Activated T-helper 1 cell treated with anti-CD3 and anti-CD28 coated beads, Interleukin-12 subunit alpha, Interleukin-12 subunit beta, Interleukin-2, Interleukin-4 antibody, amounts not matched to agents 30 ng/mL and 10 ng/mL and 1 ng/mL, durations not matched to agents 14 hours and 24 hours and 36 hours (primary cell): ENCODE results near the gene AHNAK2. TPM values are rescaled to one million over a fixed set of nuclear protein-coding genes. Genes with fewer than 3 reads are reported as not detected.
"Not testable (repeated sequence)": the region's sequence is repeated elsewhere in the genome, so short reads cannot be mapped to it uniquely, and the experiment has no call there.

ENCODE experiments used
- DNase-seq: peaks from one replicate; pipeline ENCODE4 v3.0.0; 2021; ENCODE audit warnings: low spot score
- H3K27ac Mint-ChIP-seq: one replicate; pipeline ENCODE4 v1.8.0; 2021; ENCODE audit warnings: mild to moderate bottlenecking, mixed read lengths
- H3K27me3 Mint-ChIP-seq: one replicate; pipeline ENCODE4 v1.8.0; 2022; ENCODE audit warnings: mild to moderate bottlenecking, moderate library complexity, mixed read lengths; ENCODE audit not compliant: insufficient read depth
- H3K36me3 Mint-ChIP-seq: one replicate; pipeline ENCODE4 v1.8.0; 2021; ENCODE audit warnings: low read depth, mixed read lengths
- H3K4me1 Mint-ChIP-seq: one replicate; pipeline ENCODE4 v1.8.0; 2021; ENCODE audit warnings: low read depth, mixed read lengths
- H3K4me3 Mint-ChIP-seq: one replicate; pipeline ENCODE4 v1.8.0; 2021; ENCODE audit warnings: mild to moderate bottlenecking, moderate library complexity, mixed read lengths
- H3K9me3 Mint-ChIP-seq: one replicate; pipeline ENCODE4 v1.8.0; 2021; ENCODE audit warnings: mixed read lengths
- intact Hi-C: fragments of 100-400 bp; cut with micrococcal nuclease; formaldehyde crosslinking; loops from one replicate; pipeline ENCODE4 v1.15.1; 2024
- total RNA-seq: library from RNA; stranded (reverse); gene quantifications from 2 replicates; pipeline ENCODE4 v1.2.3, GENCODE V29; 2022

AHNAK2 gene
- 0.02 and 0.05 TPM in 2 replicates for total RNA-seq

GRCh38 chr14:104977681-104978653, at the start of gene AHNAK2:
AHNAK2 (minus strand) TSS chr14:104978374; CDS start chr14:104978237, 137 bp downstream.
- Mint-ChIP-seq H3K27me3 (peaks cover 22% of the 10 kb centered on the region), H3K4me3 (peak within 1 kb of the TSS; percentile 81), H3K27ac (no peak within 1 kb of the TSS), H3K4me1 (peaks cover 11% of the 10 kb centered on the region), H3K36me3 (no peaks in the 10 kb centered on the region), H3K9me3 (no peaks in the 10 kb centered on the region)
- DNase-seq, result peak; percentile 62
- intact Hi-C loops, result loop anchor here (2.0 to 5.0 kb wide), 3 partner anchors 46 to 374 kb away; no protein-coding TSS in a partner anchor

- H3K27ac Mint-ChIP-seq, H3K36me3 Mint-ChIP-seq, DNase-seq, H3K4me3 Mint-ChIP-seq, H3K9me3 Mint-ChIP-seq, H3K27me3 Mint-ChIP-seq, intact Hi-C loops: not testable (repeated sequence)
- H3K4me1 Mint-ChIP-seq, result peaks cover 38% of the 10 kb centered on the region
These were observed 49.5 kb upstream of the AHNAK2 start for GRCh38 chr14:105027718-105028117.

GRCh38 chr14:105026802-105027563, 48.8 kb upstream of the AHNAK2 start:
- no peak for DNase-seq
- peak overlapping the region; percentile 59 for H3K27ac Mint-ChIP-seq
- H3K27me3 Mint-ChIP-seq, result peaks cover 4% of the 10 kb centered on the region
- peaks cover 9% of the 10 kb centered on the region for H3K36me3 Mint-ChIP-seq
- no peaks in the 10 kb centered on the region for H3K9me3 Mint-ChIP-seq
- peaks cover 43% of the 10 kb centered on the region for H3K4me1 Mint-ChIP-seq
- intact Hi-C loops, result loop anchor here (1.0 kb wide), 1 partner anchor 42 kb away; the partner anchor contains the start of gene CLBA1
- peak overlapping the region; percentile 5 for H3K4me3 Mint-ChIP-seq

- peaks cover 4% of the 10 kb centered on the region for H3K27me3 Mint-ChIP-seq
- intact Hi-C loops, result loop anchor here (1.0 kb wide), 1 partner anchor 41 kb away; the partner anchor contains the start of gene CLBA1
- H3K27ac Mint-ChIP-seq, result peak overlapping the region; percentile 67
- H3K4me1 Mint-ChIP-seq, result peaks cover 48% of the 10 kb centered on the region
- peak overlapping the region; percentile 42 for H3K4me3 Mint-ChIP-seq
- no peaks in the 10 kb centered on the region for H3K9me3 Mint-ChIP-seq
- DNase-seq, result no peak
- H3K36me3 Mint-ChIP-seq, result peaks cover 13% of the 10 kb centered on the region
These were observed 48.0 kb upstream of the AHNAK2 start for GRCh38 chr14:105026033-105026785.

GRCh38 chr14:105025429-105025828, 47.3 kb upstream of the AHNAK2 start:
- no peak overlapping the region for H3K4me3 Mint-ChIP-seq
- peak overlapping the region; percentile 44 for H3K27ac Mint-ChIP-seq
- peaks cover 4% of the 10 kb centered on the region for H3K27me3 Mint-ChIP-seq
- peaks cover 48% of the 10 kb centered on the region for H3K4me1 Mint-ChIP-seq
- peaks cover 13% of the 10 kb centered on the region for H3K36me3 Mint-ChIP-seq
- DNase-seq, result no peak
- H3K9me3 Mint-ChIP-seq, result no peaks in the 10 kb centered on the region
- intact Hi-C loops, result no loop called here

GRCh38 chr14:105023791-105024480, 45.8 kb upstream of the AHNAK2 start:
- Mint-ChIP-seq H3K36me3 (peaks cover 22% of the 10 kb centered on the region), H3K27me3 (peaks cover 4% of the 10 kb centered on the region), H3K27ac (peak overlapping the region; percentile 52), H3K4me3 (peak overlapping the region; percentile 45), H3K9me3 (no peaks in the 10 kb centered on the region), H3K4me1 (peaks cover 57% of the 10 kb centered on the region)
- DNase-seq, result no peak
- intact Hi-C loops, result no loop called here

GRCh38 chr14:105023144-105023543, 45.0 kb upstream of the AHNAK2 start:
- Mint-ChIP-seq H3K27me3 (no peaks in the 10 kb centered on the region), H3K9me3 (no peaks in the 10 kb centered on the region), H3K27ac (peak overlapping the region; percentile 52), H3K4me3 (peak overlapping the region; percentile 45), H3K4me1 (peaks cover 63% of the 10 kb centered on the region), H3K36me3 (peaks cover 22% of the 10 kb centered on the region)
- DNase-seq, result no peak
- intact Hi-C loops, result no loop called here

- peaks cover 70% of the 10 kb centered on the region for H3K4me1 Mint-ChIP-seq
- intact Hi-C loops, result no loop called here
These were observed 44.1 kb upstream of the AHNAK2 start for GRCh38 chr14:105022276-105022670.

GRCh38 chr14:105021656-105022275, 43.6 kb upstream of the AHNAK2 start:
- peaks cover 25% of the 10 kb centered on the region for H3K36me3 Mint-ChIP-seq
- peak overlapping the region; percentile 99 for H3K4me3 Mint-ChIP-seq
- H3K9me3 Mint-ChIP-seq, result no peaks in the 10 kb centered on the region
- no peaks in the 10 kb centered on the region for H3K27me3 Mint-ChIP-seq
- intact Hi-C loops, result loop anchor here (1.0 to 2.0 kb wide), 9 partner anchors 24 to 470 kb away; partner anchors contain the start of genes BRF1, CLBA1, GPR132 and TEDC1
- H3K27ac Mint-ChIP-seq, result peak overlapping the region; percentile 86
- DNase-seq, result peak; percentile 23
- H3K4me1 Mint-ChIP-seq, result peaks cover 72% of the 10 kb centered on the region

More at GRCh38 chr14:105022276-105022670, 44.1 kb upstream of the AHNAK2 start:
- no peak for DNase-seq
- Mint-ChIP-seq H3K9me3 (no peaks in the 10 kb centered on the region), H3K36me3 (peaks cover 23% of the 10 kb centered on the region), H3K27ac (no peak overlapping the region), H3K27me3 (no peaks in the 10 kb centered on the region), H3K4me3 (peak overlapping the region; percentile 99)

GRCh38 chr14:105020815-105021655, 42.9 kb upstream of the AHNAK2 start, which contains the start of gene CDCA4:
CDCA4 (minus strand) TSS chr14:105021083; CDS start chr14:105011929, 9,154 bp downstream.
- Mint-ChIP-seq H3K4me3 (peak within 1 kb of the TSS; percentile 99), H3K27me3 (no peaks in the 10 kb centered on the region), H3K27ac (peak within 1 kb of the TSS; percentile 86), H3K9me3 (no peaks in the 10 kb centered on the region), H3K36me3 (peaks cover 29% of the 10 kb centered on the region), H3K4me1 (peaks cover 72% of the 10 kb centered on the region)
- DNase-seq, result peak; percentile 97
- intact Hi-C loops, result loop anchor here (1.0 to 2.0 kb wide), 9 partner anchors 24 to 470 kb away; partner anchors contain the start of genes BRF1, CLBA1, GPR132 and TEDC1
